Ovary (tissue), 9 donors: ENCODE results near the gene CWC22. TPM values are rescaled to one million over a fixed set of nuclear protein-coding genes. Genes with fewer than 3 reads are reported as not detected.

Experiments used
- DNase-seq, 5 donors: peaks; one replicate each; pipeline ENCODE4 v3.0.0-alpha.2; 2019 to 2020
- H3K27ac ChIP-seq, 2 donors: fragments of 200-600 bp; one replicate each; pipeline versions ENCODE4 v1.5.1 to v1.8.0; 2019 to 2022
- H3K27me3 ChIP-seq: fragments of 200-600 bp; one replicate; pipeline ENCODE4 v1.8.0; 2022
- H3K36me3 ChIP-seq: fragments of 200-600 bp; sonication (generic); one replicate; pipeline ENCODE4 v1.5.1; 2019
- H3K4me1 ChIP-seq: one replicate; pipeline ENCODE4 v1.8.1; 2013; ENCODE audit warnings: mild to moderate bottlenecking, moderate library complexity; ENCODE audit not compliant: insufficient read depth
- H3K4me3 ChIP-seq: fragments of 200-600 bp; sonication (generic); one replicate; pipeline ENCODE4 v1.5.1; 2017
- H3K9me3 ChIP-seq, 2 donors: fragments of 200-600 bp in 1 of 2; sonication (generic) in 1 of 2; one replicate each; pipeline versions ENCODE4 v1.5.1 to v1.8.1; 2013 to 2019; ENCODE audit warnings: mild to moderate bottlenecking in 1 of 2, moderate library complexity in 1 of 2
- CTCF ChIP-seq, 3 donors: fragments of 450-650 bp in 2 of 3; fragments of 200-600 bp in 1 of 3; IDR thresholded peaks; one replicate each; pipeline versions ENCODE4 v1.5.1 to v1.8.0; 2016 to 2022; ENCODE audit warnings: antibody characterized with exemption in 3 of 3, mild to moderate bottlenecking in 1 of 3
- EP300 ChIP-seq: sonication (generic); formaldehyde crosslinking; IDR thresholded peaks from one replicate; pipeline ENCODE4 v1.6.1; 2017; ENCODE audit warnings: antibody characterized with exemption
- POLR2A ChIP-seq: fragments of 450-650 bp; IDR thresholded peaks from one replicate; pipeline ENCODE4 v1.6.1; 2017; ENCODE audit warnings: antibody characterized with exemption, mild to moderate bottlenecking, moderate library complexity
- WGBS, 3 donors: extraction: QIAGEN DNeasy Blood & Tissue Kit in 1 of 3; methylation state at CpG; one replicate each; pipeline versions ENCODE4 v1.1.5 to v1.1.7; 2013 to 2017; 5-methylcytosine and 5-hydroxymethylcytosine counted together
- intact Hi-C, 4 donors: fragments of 100-400 bp; cut with DNase I; formaldehyde crosslinking; loops; one replicate each; pipeline versions ENCODE4 v1.11.0 to v1.15.1; 2022 to 2023
- polyA plus RNA-seq, 2 donors: library from polyadenylated mRNA; stranded (reverse); fragments of 200-250 nt in 1 of 2; fragments of 350-450 nt in 1 of 2; fragmentation: Illumina TruSeq in 1 of 2; extraction: RNeasy Lipid Tissue Mini Kit (QIAGEN cat#74804) in 1 of 2; gene quantifications; one replicate each; pipeline ENCODE4 v1.2.3, GENCODE V29; 2013 to 2014
- total RNA-seq, 7 donors: library from RNA; depleted of rRNA in 2 of 7; stranded (reverse); fragments of >200 nt in 2 of 7; fragmentation: NEBNext Ultra II Directional in 3 of 7; extraction: Animal tissue kit (Norgen Biotek cat#: 25700) in 3 of 7; gene quantifications; one replicate each; pipeline versions ENCODE4 v1.1.0 to v1.2.4, GENCODE V29; 2016 to 2023
- donor health status: DM: no; HTN: no; CAD: no; lungs with moderate emphysema.
- donor health status: DM: no; HTN: no; CAD: no.
- donor health status: Bipolar disorder and iron deficiency.
- donor health status: DM: yes; HTN: yes; CAD: no.
- donor health status: DM: no; HTN: no; CAD: no.
- donor health status: DM: yes; HTN: yes; CAD: no.

The CWC22 gene
- total and polyA plus RNA-seq, 9 donors = 14.9 to 25.2 (median 20.2) TPM

GRCh38 chr2:179954026-179954425 lies 53.1 kb downstream of the CWC22 start:
- TF ChIP-seq EP300 (no peak), POLR2A (no peak), CTCF (IDR thresholded peaks at IDR 0.05) (no peak)
- 95 to 97% (median 95%) methylated on average over 4 of the region's 4 CpGs for WGBS, 3 donors
- Histone ChIP-seq H3K36me3 (no peaks in the 10 kb centered on the region), H3K9me3 (no peaks in the 10 kb centered on the region), H3K27ac (no peak overlapping the region), H3K4me3 (no peak overlapping the region), H3K4me1 (no peaks in the 10 kb centered on the region), H3K27me3 (no peaks in the 10 kb centered on the region)
- no peak for DNase-seq
- intact Hi-C loops = no loop called here

GRCh38 chr2:179953359-179953758 lies 53.7 kb downstream of the CWC22 start:
- Histone ChIP-seq H3K27ac (no peak overlapping the region), H3K4me1 (no peaks in the 10 kb centered on the region), H3K27me3 (no peaks in the 10 kb centered on the region), H3K9me3 (no peaks in the 10 kb centered on the region), H3K4me3 (no peak overlapping the region), H3K36me3 (no peaks in the 10 kb centered on the region)
- TF ChIP-seq POLR2A = no peak
- TF ChIP-seq EP300 = no peak
- TF ChIP-seq CTCF (IDR thresholded peaks at IDR 0.05) = no peak
- 95 to 97% (median 95%) methylated on average over 1 of the region's 1 CpG for WGBS, 3 donors
- intact Hi-C loops = no loop called here
- DNase-seq = no peak

- Histone ChIP-seq H3K4me1 (no peaks in the 10 kb centered on the region), H3K27me3 (no peaks in the 10 kb centered on the region), H3K36me3 (no peaks in the 10 kb centered on the region), H3K27ac (no peak overlapping the region), H3K4me3 (no peak overlapping the region), H3K9me3 (no peaks in the 10 kb centered on the region)
- DNase-seq = no peak
- no peak for TF ChIP-seq CTCF (IDR thresholded peaks at IDR 0.05)
- TF ChIP-seq EP300 = no peak
- no peak for TF ChIP-seq POLR2A
- 93 to 95% (median 93%) methylated on average over 2 of the region's 2 CpGs for WGBS, 3 donors
- intact Hi-C loops = no loop called here
These were observed 54.4 kb downstream of the CWC22 start for GRCh38 chr2:179952658-179953057.

GRCh38 chr2:179951680-179952079 lies 55.4 kb downstream of the CWC22 start:
- H3K27ac ChIP-seq = no peak overlapping the region
- H3K36me3 ChIP-seq = no peaks in the 10 kb centered on the region
- no peaks in the 10 kb centered on the region for H3K9me3 ChIP-seq
- no peaks in the 10 kb centered on the region for H3K27me3 ChIP-seq
- no peak for TF ChIP-seq CTCF (IDR thresholded peaks at IDR 0.05)
- no peak for TF ChIP-seq POLR2A
- TF ChIP-seq EP300 = no peak
- DNase-seq = no peak
- WGBS, 3 donors = 100% methylated on average over 1 of the region's 1 CpG
- intact Hi-C loops = no loop called here
- no peaks in the 10 kb centered on the region for H3K4me1 ChIP-seq
- no peak overlapping the region for H3K4me3 ChIP-seq

GRCh38 chr2:179950391-179950790 lies 56.7 kb downstream of the CWC22 start:
- intact Hi-C loops = no loop called here
- WGBS, 3 donors = 80 to 87% (median 87%) methylated on average over 5 of the region's 5 CpGs
- Histone ChIP-seq H3K4me3 (no peak overlapping the region), H3K27ac (no peak overlapping the region), H3K36me3 (no peaks in the 10 kb centered on the region), H3K27me3 (no peaks in the 10 kb centered on the region), H3K9me3 (no peaks in the 10 kb centered on the region), H3K4me1 (no peaks in the 10 kb centered on the region)
- no peak for DNase-seq
- TF ChIP-seq CTCF (IDR thresholded peaks at IDR 0.05) = no peak
- TF ChIP-seq EP300 = no peak
- no peak for TF ChIP-seq POLR2A
